Neuronal stem cell (in vitro differentiated cells): ENCODE measurements around the gene NTPCR.

Source experiments
- DNase-seq: peaks from one replicate; pipeline ENCODE4 v3.0.0-alpha.2; 2013; ENCODE audit warnings: low spot score
- H2AFZ ChIP-seq: one replicate; pipeline ENCODE4 v1.6.1; 2013; ENCODE audit warnings: mild to moderate bottlenecking, low read length, inconsistent platforms
- H2AK5ac ChIP-seq: 2 replicates; pipeline ENCODE4 v1.6.1; 2013; ENCODE audit warnings: low read depth, mild to moderate bottlenecking, inconsistent platforms, low read length, moderate library complexity, mixed read lengths
- H2BK120ac ChIP-seq: 2 replicates; pipeline ENCODE4 v1.6.1; 2013; ENCODE audit warnings: low read depth, mild to moderate bottlenecking, inconsistent platforms, low read length, moderate library complexity, mixed read lengths
- H2BK12ac ChIP-seq: one replicate; pipeline ENCODE4 v1.6.1; 2013; ENCODE audit warnings: low read length, inconsistent platforms
- H2BK15ac ChIP-seq: 2 replicates; pipeline ENCODE4 v1.6.1; 2013; ENCODE audit warnings: mild to moderate bottlenecking, low read length, inconsistent platforms, mixed read lengths
- H2BK5ac ChIP-seq: one replicate; pipeline ENCODE4 v1.6.1; 2013; ENCODE audit warnings: inconsistent platforms, mild to moderate bottlenecking, low read length, moderate library complexity
- H3K14ac ChIP-seq: one replicate; pipeline ENCODE4 v1.6.1; 2013; ENCODE audit warnings: low read length, inconsistent platforms
- H3K18ac ChIP-seq: 2 replicates; pipeline ENCODE4 v1.6.1; 2013; ENCODE audit warnings: low read length, inconsistent platforms
- H3K23ac ChIP-seq: 2 replicates; pipeline ENCODE4 v1.6.1; 2013; ENCODE audit warnings: low read depth, mild to moderate bottlenecking, mixed read lengths, low read length, inconsistent platforms; ENCODE audit not compliant: poor library complexity
- H3K27ac ChIP-seq: replicated peaks from 3 replicates; pipeline ENCODE4 v1.5.1; 2013; ENCODE audit warnings: low read length, inconsistent platforms
- H3K27me3 ChIP-seq, 3 experiments: 2 replicates each; pipeline ENCODE4 v1.6.1; 2013; ENCODE audit warnings: low read length in 3 of 3, mild to moderate bottlenecking in 2 of 3, inconsistent platforms in 1 of 3, low read depth in 1 of 3, mixed read lengths in 1 of 3, moderate library complexity in 1 of 3; ENCODE audit not compliant: control insufficient read depth in 3 of 3, insufficient read depth in 3 of 3
- H3K36me3 ChIP-seq, 2 donors: replicated peaks in 1 of 2; 2 replicates each; pipeline ENCODE4 v1.6.1; 2013; ENCODE audit warnings: low read length in 2 of 2; ENCODE audit not compliant: control insufficient read depth in 2 of 2, insufficient read depth in 2 of 2
- H3K4ac ChIP-seq: 2 replicates; pipeline ENCODE4 v1.6.1; 2013; ENCODE audit warnings: inconsistent platforms, mild to moderate bottlenecking, low read length, moderate library complexity
- H3K4me1 ChIP-seq, 2 donors: 1 replicate in 1 of 2; 2 replicates in 1 of 2; pipeline ENCODE4 v1.6.1; 2013; ENCODE audit warnings: low read length in 2 of 2, low read depth in 1 of 2; ENCODE audit not compliant: control insufficient read depth in 2 of 2, insufficient read depth in 1 of 2
- H3K4me2 ChIP-seq: one replicate; pipeline ENCODE4 v1.6.1; 2013; ENCODE audit warnings: mild to moderate bottlenecking, low read length, inconsistent platforms; ENCODE audit not compliant: insufficient read depth, poor library complexity, severe bottlenecking
- H3K4me3 ChIP-seq, 2 donors: 2 replicates each; pipeline ENCODE4 v1.5.1; 2013; ENCODE audit warnings: low read length in 2 of 2, mild to moderate bottlenecking in 2 of 2, inconsistent platforms in 1 of 2, moderate library complexity in 1 of 2
- H3K79me1 ChIP-seq: one replicate; pipeline ENCODE4 v1.6.1; 2013; ENCODE audit warnings: low read depth, mild to moderate bottlenecking, inconsistent platforms, low read length, moderate library complexity
- H3K9ac ChIP-seq: one replicate; pipeline ENCODE4 v1.6.1; 2013; ENCODE audit warnings: mild to moderate bottlenecking, low read depth, low read length, inconsistent platforms; ENCODE audit not compliant: poor library complexity
- H3K9me3 ChIP-seq, 2 donors: replicated peaks in 1 of 2; 2 replicates each; pipeline versions ENCODE3 to v1.6.1; 2013; ENCODE audit warnings: low read length in 2 of 2, mild to moderate bottlenecking in 2 of 2, inconsistent platforms in 1 of 2, low read depth in 1 of 2, mixed read lengths in 1 of 2, moderate library complexity in 1 of 2; ENCODE audit not compliant: control insufficient read depth in 2 of 2, insufficient read depth in 1 of 2
- H4K8ac ChIP-seq: one replicate; pipeline ENCODE4 v1.6.1; 2013; ENCODE audit warnings: low read depth, mild to moderate bottlenecking, inconsistent platforms, low read length, moderate library complexity
- H4K91ac ChIP-seq: one replicate; pipeline ENCODE4 v1.6.1; 2013; ENCODE audit warnings: low read length, low read depth, mild to moderate bottlenecking, inconsistent platforms; ENCODE audit not compliant: poor library complexity
- WGBS, 2 donors: extraction: QIAGEN DNeasy Blood & Tissue Kit; methylation state at CpG; one replicate each; pipeline ENCODE4 v1.1.7; 2013; ENCODE audit warnings: missing lambda C conversion rate in 2 of 2, mixed read lengths in 1 of 2; ENCODE audit not compliant: insufficient read length in 2 of 2, insufficient replicate concordance in 1 of 2; ENCODE audit errors: extremely low coverage in 2 of 2; 5-methylcytosine and 5-hydroxymethylcytosine counted together

Gene NTPCR

DNA sequence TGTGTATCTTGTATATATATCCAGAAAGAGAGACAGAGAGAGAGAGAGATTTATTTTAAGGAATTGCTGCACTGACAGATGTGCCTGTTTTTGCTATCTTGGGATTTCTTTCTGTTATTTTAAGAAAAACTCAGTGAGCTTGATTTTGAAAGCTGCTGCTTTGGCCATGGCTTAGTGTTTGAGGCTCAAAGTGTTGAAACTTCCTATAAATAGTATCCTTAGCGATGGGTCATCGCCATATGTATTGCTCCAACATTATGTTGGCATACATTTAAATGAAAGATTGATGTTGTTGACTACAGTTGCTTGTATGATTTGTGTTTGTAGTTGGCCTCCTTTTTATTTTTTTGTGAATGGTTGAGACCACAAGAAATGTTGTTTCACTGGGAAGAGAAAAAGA is 29.0 kb upstream of the NTPCR start:
- H3K27me3 ChIP-seq = no peaks in the 10 kb centered on the region

DNA sequence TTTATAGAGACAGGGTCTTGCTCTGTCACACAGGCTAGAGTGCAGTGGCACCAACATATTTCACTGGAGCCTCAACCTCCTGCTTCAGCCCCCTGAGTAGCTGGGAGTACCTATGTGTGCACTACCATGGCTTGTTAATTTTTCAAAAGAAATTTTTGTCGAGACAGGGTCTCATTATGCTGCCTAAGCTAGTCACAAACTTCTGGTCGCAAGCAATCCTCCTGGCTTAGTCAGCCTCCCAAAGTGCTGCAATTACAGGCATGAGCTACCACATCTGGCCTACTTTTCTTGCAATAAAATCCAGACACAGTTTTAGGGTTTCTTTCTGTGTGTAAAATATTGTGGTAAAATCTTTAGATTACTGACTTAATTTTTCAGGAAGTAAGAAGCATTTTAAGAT is 27.9 kb upstream of the NTPCR start:
- H3K9ac ChIP-seq = no peak overlapping the region
- H3K18ac ChIP-seq = no peak overlapping the region
- H3K79me1 ChIP-seq = no peaks in the 10 kb centered on the region
- H4K91ac ChIP-seq = no peak overlapping the region
- no peak overlapping the region for H3K4me2 ChIP-seq
- H2BK15ac ChIP-seq = no peak overlapping the region
- no peak overlapping the region for H2AFZ ChIP-seq
- WGBS, 2 donors = no CpG with 5 or more reads among the region's 2 CpGs
- no peak overlapping the region for H2BK120ac ChIP-seq
- no peak overlapping the region for H2AK5ac ChIP-seq
- no peak overlapping the region for H2BK12ac ChIP-seq
- H3K9me3 ChIP-seq = peaks cover 0 to 3% of the 10 kb centered on the region in 2 donors
- no peak overlapping the region for H3K23ac ChIP-seq
- H3K4ac ChIP-seq = no peak overlapping the region
- H3K4me3 ChIP-seq = no peak overlapping the region
- H3K27ac ChIP-seq = no peak overlapping the region
- H3K14ac ChIP-seq = no peak overlapping the region
- no peaks in the 10 kb centered on the region for H3K27me3 ChIP-seq
- no peak for DNase-seq
- H3K36me3 ChIP-seq = no peaks in the 10 kb centered on the region
- peaks cover 1 to 8% of the 10 kb centered on the region in 2 donors for H3K4me1 ChIP-seq
- no peak overlapping the region for H2BK5ac ChIP-seq
- H4K8ac ChIP-seq = no peak overlapping the region

More for the DNA sequence above, 29.0 kb upstream of the NTPCR start:
- Histone ChIP-seq H3K79me1 (no peaks in the 10 kb centered on the region), H3K18ac (no peak overlapping the region), H2BK5ac (no peak overlapping the region), H3K4ac (no peak overlapping the region), H3K9ac (no peak overlapping the region), H3K9me3 (peaks cover 0 to 3% of the 10 kb centered on the region in 2 donors), H2BK15ac (no peak overlapping the region), H3K4me1 (peaks cover 1 to 8% of the 10 kb centered on the region in 2 donors), H3K4me2 (no peak overlapping the region), H4K91ac (no peak overlapping the region), H3K4me3 (no peak overlapping the region), H4K8ac (no peak overlapping the region), H2AFZ (no peak overlapping the region), H2AK5ac (no peak overlapping the region), H3K14ac (no peak overlapping the region), H3K36me3 (no peaks in the 10 kb centered on the region), H2BK12ac (no peak overlapping the region), H3K27ac (no peak overlapping the region), H3K23ac (no peak overlapping the region), H2BK120ac (no peak overlapping the region)
- WGBS, 2 donors = no CpG with 5 or more reads among the region's 2 CpGs
- DNase-seq = no peak

DNA sequence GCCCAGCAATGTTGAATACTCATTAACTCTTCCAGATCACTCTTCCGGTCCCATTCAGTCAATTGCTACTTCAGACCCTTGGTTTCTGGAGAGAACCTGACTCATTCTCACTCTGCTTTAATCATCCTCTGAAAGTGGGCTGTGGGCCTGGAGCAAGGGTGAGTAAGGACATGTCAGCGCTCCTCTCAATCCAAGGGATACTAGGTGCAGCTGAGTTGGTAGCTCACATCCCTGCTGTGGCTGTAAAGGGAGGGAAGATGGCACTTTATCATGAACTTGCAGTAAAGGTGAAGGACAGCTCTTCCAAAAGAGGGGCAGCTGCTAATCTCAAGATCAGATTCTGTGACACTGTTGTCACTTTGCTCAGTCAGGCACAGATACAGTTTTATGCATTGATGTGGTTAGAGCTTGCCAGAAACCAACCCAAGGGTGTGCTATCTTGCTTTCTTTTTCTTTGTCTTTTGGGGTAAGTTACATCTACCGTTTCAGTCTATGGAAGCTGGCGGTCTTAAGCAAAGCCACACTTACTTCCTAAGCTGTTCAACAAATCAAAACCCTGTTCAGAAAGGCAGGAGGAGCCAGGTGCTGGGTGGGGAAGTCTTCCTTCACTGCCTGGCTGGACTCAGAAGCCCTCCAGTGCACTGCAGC is 26.5 kb upstream of the NTPCR start:
- Histone ChIP-seq H3K23ac (no peak overlapping the region), H2AFZ (no peak overlapping the region), H4K91ac (no peak overlapping the region), H3K27me3 (no peaks in the 10 kb centered on the region), H3K9ac (no peak overlapping the region), H3K36me3 (no peaks in the 10 kb centered on the region), H3K14ac (no peak overlapping the region), H3K4me2 (no peak overlapping the region), H2AK5ac (no peak overlapping the region), H3K4me1 (peaks cover 1 to 8% of the 10 kb centered on the region in 2 donors), H2BK15ac (no peak overlapping the region), H3K27ac (no peak overlapping the region), H3K79me1 (no peaks in the 10 kb centered on the region), H3K4ac (no peak overlapping the region), H3K18ac (no peak overlapping the region), H3K9me3 (peaks cover 0 to 3% of the 10 kb centered on the region in 2 donors), H2BK5ac (no peak overlapping the region), H3K4me3 (no peak overlapping the region), H2BK120ac (no peak overlapping the region), H4K8ac (no peak overlapping the region), H2BK12ac (no peak overlapping the region)
- DNase-seq = no peak
- no CpG with 5 or more reads among the region's 4 CpGs for WGBS, 2 donors

DNA sequence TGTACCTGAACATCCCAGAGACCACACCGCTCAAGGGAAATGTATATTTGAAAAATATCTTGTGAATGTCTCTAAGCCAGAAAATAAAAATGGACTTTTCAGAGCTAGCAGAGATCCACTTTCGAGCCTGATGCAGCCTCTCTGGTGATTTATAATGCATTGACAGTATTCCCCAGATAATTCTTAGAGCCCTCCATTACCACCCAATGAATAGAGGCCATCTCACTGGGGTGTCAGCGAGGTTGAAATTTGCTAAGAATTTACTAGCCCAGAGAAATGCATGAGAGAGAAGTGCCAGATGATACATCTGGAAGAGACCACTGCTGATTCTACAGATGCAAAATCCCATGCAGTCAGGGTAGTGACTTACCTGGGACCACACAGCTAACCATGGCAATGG is 25.5 kb upstream of the NTPCR start:
- Histone ChIP-seq H3K79me1 (no peaks in the 10 kb centered on the region), H2BK5ac (no peak overlapping the region), H3K9ac (no peak overlapping the region), H3K27me3 (no peaks in the 10 kb centered on the region), H3K18ac (no peak overlapping the region), H3K14ac (no peak overlapping the region), H2AFZ (no peak overlapping the region), H4K91ac (no peak overlapping the region), H3K4ac (no peak overlapping the region), H2BK12ac (no peak overlapping the region), H3K23ac (no peak overlapping the region), H3K27ac (no peak overlapping the region), H2AK5ac (no peak overlapping the region), H2BK15ac (no peak overlapping the region), H4K8ac (no peak overlapping the region), H3K4me2 (no peak overlapping the region), H3K9me3 (no peaks in the 10 kb centered on the region), H2BK120ac (no peak overlapping the region), H3K36me3 (no peaks in the 10 kb centered on the region), H3K4me3 (no peak overlapping the region), H3K4me1 (peaks cover 1 to 8% of the 10 kb centered on the region in 2 donors)
- WGBS, 2 donors = no CpG with 5 or more reads among the region's 3 CpGs
- DNase-seq = no peak
